Measurements from ENCODE around the gene KLLN.
"Not testable (repeated sequence)": the region's sequence is repeated elsewhere in the genome, so short reads cannot be mapped to it uniquely, and the experiment has no call there.

The KLLN gene

DNA sequence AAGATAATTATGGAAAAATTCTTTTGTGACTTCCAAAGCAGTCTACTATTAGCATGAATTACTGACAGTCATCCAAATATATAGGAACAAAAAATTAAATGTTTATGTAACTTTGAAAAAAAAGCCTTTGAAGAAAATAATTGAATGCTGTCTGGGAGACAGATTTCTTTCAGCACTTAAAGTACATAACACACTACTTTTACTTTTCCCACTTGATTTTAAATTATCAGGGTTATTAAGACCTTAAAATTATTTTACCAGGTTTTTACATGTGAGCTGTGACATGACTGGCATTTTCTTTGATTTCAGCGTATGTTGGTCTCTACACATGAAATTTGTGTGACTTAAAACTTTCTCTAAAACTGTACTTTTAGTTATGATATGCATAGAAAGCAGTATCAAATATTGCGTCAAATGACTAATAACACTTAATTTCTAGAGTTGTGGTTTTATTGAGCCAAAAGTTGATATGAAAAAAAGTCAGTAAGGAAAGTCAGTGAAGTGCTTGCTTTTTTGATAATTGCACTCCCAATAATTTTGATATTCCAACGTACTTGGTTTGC lies 3.2 kb upstream of the KLLN start:
- DNase-seq (ENCODE audit: low read depth in 2 of 2) = no peak

- no peak for DNase-seq (ENCODE audit: low read depth in 2 of 2)
Measured at GRCh38 chr10:87865241-87865881, 2.0 kb upstream of the KLLN start.

GRCh38 chr10:87864496-87865059 lies 1.2 kb upstream of the KLLN start:
- DNase-seq (ENCODE audit: low read depth in 2 of 2) = no peak

GRCh38 chr10:87863951-87864495 lies 690 bp upstream of the KLLN start:
- DNase-seq (ENCODE audit: low read depth in 2 of 2) = peak in 1 of 2 donors; percentile 14

GRCh38 chr10:87862679-87863052 lies 667 bp downstream of the KLLN start:
- peak in 1 of 2 donors; percentile 59 for DNase-seq (ENCODE audit: low read depth in 2 of 2)

GRCh38 chr10:87861953-87862678 lies 1.2 kb downstream of the KLLN start:
- DNase-seq (ENCODE audit: low read depth in 2 of 2) = peak; percentile 89 to 92

DNA sequence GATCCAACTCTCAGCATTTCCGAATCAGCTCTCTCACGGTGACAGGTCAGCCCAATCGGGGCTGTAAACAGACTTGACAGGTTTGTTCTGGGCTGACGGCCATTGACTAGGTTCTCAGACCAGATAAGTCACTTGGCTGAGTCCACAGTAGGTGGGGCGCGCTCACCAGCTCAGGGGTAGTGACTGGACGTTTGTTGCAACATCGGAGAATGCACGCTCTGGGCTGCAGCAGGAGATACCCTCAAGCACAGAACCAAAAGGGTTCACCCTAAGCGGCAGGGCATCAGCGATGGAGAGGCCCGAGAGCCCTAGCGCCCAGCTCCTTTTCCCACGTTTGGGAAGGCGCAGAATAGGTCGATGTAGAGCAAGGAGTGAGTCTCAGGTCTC lies 1.8 kb downstream of the KLLN start:
- no peak for DNase-seq (ENCODE audit: low read depth in 2 of 2)

DNA sequence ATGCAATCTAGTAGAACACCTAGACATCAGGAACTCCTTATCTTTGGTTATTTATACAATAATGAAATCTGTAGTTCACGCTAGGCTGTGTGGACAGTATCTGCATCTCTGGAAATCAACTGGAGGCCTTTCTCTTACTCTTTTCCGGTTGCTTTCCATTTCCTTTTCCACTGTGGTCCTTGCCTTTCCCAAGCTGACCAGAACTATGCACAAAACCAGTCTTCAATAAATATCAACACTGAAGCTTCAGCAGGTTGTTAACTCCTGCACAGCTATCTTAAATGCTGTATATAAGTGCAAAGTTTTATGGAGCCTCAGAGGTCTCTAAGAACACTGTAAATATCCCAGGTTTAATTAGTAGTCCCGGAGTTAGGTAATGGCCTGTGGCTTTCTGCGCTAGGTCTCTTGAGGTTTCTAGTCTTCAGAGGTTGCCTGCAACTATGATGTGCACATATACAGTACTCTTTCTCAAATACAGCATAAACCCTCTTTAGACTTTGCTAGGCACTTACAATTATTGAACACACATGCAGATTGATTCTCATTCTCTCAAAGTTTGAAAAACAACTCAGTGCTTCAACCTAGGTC lies 2.4 kb downstream of the KLLN start:
- no peak for DNase-seq (ENCODE audit: low read depth in 2 of 2)

DNA sequence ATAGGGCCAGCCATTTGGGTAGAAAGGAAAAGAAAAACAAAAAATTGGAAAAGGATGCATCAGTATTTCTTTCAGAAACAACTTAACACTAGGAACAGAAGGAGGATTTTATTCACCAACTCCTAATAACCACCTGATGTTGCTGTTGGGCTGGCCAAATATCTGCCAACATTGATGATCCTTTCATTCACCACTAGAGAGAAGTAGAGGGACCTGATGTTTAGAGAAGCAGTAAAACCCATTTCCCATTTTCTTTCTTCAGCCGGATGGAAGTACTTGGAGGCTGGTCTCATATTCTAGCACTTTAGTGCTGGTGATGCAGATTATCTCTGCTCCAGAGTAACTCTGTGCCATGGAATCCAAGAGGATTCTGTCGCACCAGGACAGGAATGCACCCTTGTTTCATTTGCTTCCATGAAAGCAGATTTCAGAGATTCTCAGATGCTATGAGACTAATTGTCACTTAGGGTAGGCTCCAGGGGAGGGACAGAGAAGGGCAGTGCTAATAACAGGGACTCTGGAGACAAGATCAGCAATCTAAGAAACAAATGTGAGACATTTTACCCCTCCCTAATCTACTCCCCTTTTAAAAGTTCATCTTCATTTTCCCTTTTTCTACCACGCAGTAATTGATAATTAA lies 3.1 kb downstream of the KLLN start:
- DNase-seq (ENCODE audit: low read depth in 2 of 2) = no peak

- not testable (repeated sequence) for DNase-seq (ENCODE audit: low read depth in 2 of 2)
Measured at GRCh38 chr10:87855665-87856064, 7.7 kb downstream of the KLLN start.

- DNase-seq (ENCODE audit: low read depth in 2 of 2) = not testable (repeated sequence)
Measured at GRCh38 chr10:87855247-87855646, 8.1 kb downstream of the KLLN start.

DNA sequence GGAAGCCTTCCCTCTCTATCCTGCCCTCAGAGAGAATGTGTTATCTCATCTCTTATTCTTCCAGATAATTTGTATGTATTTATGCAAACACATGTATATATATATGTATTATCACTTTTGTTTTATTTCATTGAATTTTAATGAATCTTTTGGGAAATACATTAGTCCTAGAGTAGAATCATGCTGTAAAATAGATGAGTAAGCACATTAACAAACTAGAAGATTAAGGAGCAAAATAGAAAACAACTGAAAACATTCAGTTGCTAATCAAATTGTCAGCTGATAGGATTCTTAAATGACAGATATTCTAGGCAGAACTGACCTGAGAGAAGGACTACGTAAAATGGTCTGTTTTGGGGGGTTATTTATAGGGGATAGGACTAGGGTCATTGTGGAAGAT lies 11.2 kb downstream of the KLLN start:
- no peak for DNase-seq (ENCODE audit: low read depth in 2 of 2)

GRCh38 chr10:87850742-87851205 lies 12.6 kb downstream of the KLLN start:
- DNase-seq (ENCODE audit: low read depth in 2 of 2) = peak in 1 of 2 donors; percentile 15

GRCh38 chr10:87849001-87849400 lies 14.3 kb downstream of the KLLN start:
- DNase-seq (ENCODE audit: low read depth in 2 of 2) = no peak

- DNase-seq (ENCODE audit: low read depth in 2 of 2) = no peak
Measured at GRCh38 chr10:87847550-87847949, 15.8 kb downstream of the KLLN start.

GRCh38 chr10:87846711-87847110 lies 16.6 kb downstream of the KLLN start:
- not testable (repeated sequence) for DNase-seq (ENCODE audit: low read depth in 2 of 2)

- DNase-seq (ENCODE audit: low read depth in 2 of 2) = no peak
Measured at GRCh38 chr10:87846023-87846422, 17.3 kb downstream of the KLLN start.

DNA sequence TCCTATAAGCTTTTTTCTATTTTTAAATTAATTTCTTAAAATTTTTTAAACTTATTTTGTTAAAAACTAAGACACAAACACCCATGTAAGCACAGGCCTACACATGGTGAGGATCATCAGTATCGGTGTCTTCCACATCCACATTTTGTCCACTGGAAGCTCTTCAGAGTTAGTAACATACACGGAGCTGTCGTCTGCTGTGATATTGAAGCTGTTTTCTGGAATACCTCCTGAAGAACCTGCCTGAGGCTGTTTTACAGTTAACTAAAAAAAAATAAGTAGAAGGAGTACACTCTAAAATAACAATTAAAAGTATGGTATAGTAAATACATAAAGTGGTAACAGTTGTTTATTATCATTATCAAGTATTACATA lies 17.7 kb downstream of the KLLN start:
- DNase-seq (ENCODE audit: low read depth in 2 of 2) = no peak

- DNase-seq (ENCODE audit: low read depth in 2 of 2) = no peak
Measured at GRCh38 chr10:87844837-87845623, 18.3 kb downstream of the KLLN start.

- DNase-seq (ENCODE audit: low read depth in 2 of 2) = no peak
Measured at GRCh38 chr10:87843714-87844113, 19.6 kb downstream of the KLLN start.
